Adipose tissue (tissue), 3 donors: Measurements from ENCODE around the gene HS3ST2. TPM values are rescaled to one million over a fixed set of nuclear protein-coding genes. Genes with fewer than 3 reads are reported as not detected.

ENCODE experiments used
- H3K27ac ChIP-seq: one replicate; pipeline ENCODE4 v1.5.1; 2013; ENCODE audit warnings: low read depth, low read length
- WGBS, 3 donors: extraction: QIAGEN DNeasy Blood & Tissue Kit; methylation state at CpG; one replicate each; pipeline ENCODE4 v1.1.7; 2013; 5-methylcytosine and 5-hydroxymethylcytosine counted together
- polyA plus RNA-seq, 3 donors: library from polyadenylated mRNA; stranded (reverse); fragments of 200-250 nt; gene quantifications; one replicate each; pipeline ENCODE4 v1.2.3, GENCODE V29; 2013
- donor health status: healthy with polysubstance abuse.
- donor health status: Bipolar disorder and iron deficiency.
- donor health status: healthy.

Gene HS3ST2
- polyA plus RNA-seq, 3 donors = 0.07 to 3.3 (median 1.2) TPM

- WGBS, 3 donors = 12 to 15% (median 14%) methylated on average over 18 of the region's 18 CpGs
Measured at GRCh38 chr16:22948603-22949368, 134.8 kb downstream of the HS3ST2 start.

DNA sequence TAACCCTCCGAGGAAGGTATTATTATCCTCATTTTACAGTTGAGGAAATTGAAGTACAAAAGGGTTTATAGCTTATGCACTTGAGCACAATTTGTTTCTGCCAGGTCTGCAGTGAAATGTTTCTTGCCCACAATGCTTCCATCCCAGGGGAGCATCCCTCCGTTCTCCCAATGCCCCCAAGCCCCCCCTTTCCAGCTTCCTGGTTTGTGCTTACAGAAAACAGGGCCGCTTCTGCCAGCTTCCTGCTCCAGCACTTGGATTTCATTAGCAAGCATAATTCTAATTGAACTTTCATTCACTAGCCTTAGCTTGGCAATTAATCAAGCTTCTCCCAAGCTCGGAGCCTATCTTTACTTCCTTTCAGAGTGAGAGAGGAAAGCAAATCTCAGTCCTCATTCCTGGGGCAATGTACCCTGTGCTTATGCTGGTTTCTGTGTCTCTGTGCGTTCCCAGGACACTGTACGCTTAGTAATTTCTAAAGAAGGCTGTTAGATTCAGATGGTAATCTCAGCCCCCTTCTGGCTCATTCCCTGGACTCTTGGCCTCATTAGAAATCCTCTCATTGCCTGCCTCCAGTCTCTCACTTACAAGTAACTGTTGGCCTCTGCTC is 141.6 kb downstream of the HS3ST2 start:
- H3K27ac ChIP-seq = no peak overlapping the region
- WGBS, 3 donors = 32 to 46% (median 33%) methylated on average over 6 of the region's 6 CpGs

More at GRCh38 chr16:22948603-22949368, 134.8 kb downstream of the HS3ST2 start:
- H3K27ac ChIP-seq = no peak overlapping the region

- no peak overlapping the region for H3K27ac ChIP-seq
- 28 to 50% (median 33%) methylated on average over 4 of the region's 4 CpGs for WGBS, 3 donors
Measured at GRCh38 chr16:22961206-22961605, 147.2 kb downstream of the HS3ST2 start.

- 23 to 67% (median 64%) methylated on average over 1 of the region's 1 CpG for WGBS, 3 donors
- H3K27ac ChIP-seq = no peak overlapping the region
Measured at GRCh38 chr16:22962905-22963304, 148.9 kb downstream of the HS3ST2 start.
